B cell (primary cell): ENCODE measurements around the gene AEN. TPM values are rescaled to one million over a fixed set of nuclear protein-coding genes. Genes with fewer than 3 reads are reported as not detected.

Experiments
- ATAC-seq: fragments of 200-7000 bp; cut with Tn5 transposase; one replicate; pipeline ENCODE4 v1.10.0; 2021; ENCODE audit warnings: low read depth, mild to moderate bottlenecking, moderate number of reproducible peaks, moderate library complexity
- CTCF ChIA-PET: fragments of 350-600 bp; sonication (Branson Sonifier 250); formaldehyde crosslinking; loops from one replicate; lab custom pipeline; 2021; ENCODE audit warnings: antibody characterized with exemption, inconsistent platforms; lab: Charles Lee
- POLR2A ChIA-PET: fragments of 350-600 bp; sonication (Branson Sonifier 250); formaldehyde crosslinking; loops from one replicate; lab custom pipeline; 2021; ENCODE audit warnings: antibody characterized with exemption; lab: Charles Lee
- DNase-seq: peaks from one replicate; pipeline ENCODE4 v3.0.0; 2013
- H2AFZ ChIP-seq: 2 replicates; pipeline ENCODE4 v1.6.1; 2012; ENCODE audit warnings: mild to moderate bottlenecking, low read depth, low read length; ENCODE audit not compliant: insufficient read depth, poor library complexity, severe bottlenecking
- H3K27ac ChIP-seq, 2 donors: 1 replicate in 1 of 2; 2 replicates in 1 of 2; pipeline ENCODE4 v1.5.1; 2012 to 2013; ENCODE audit warnings: low read length in 2 of 2, mild to moderate bottlenecking in 2 of 2, moderate library complexity in 1 of 2
- H3K27me3 ChIP-seq, 4 experiments: fragments of 200-600 bp in 1 of 4; sonication (generic) in 1 of 4; replicated peaks in 1 of 4; 1 replicate in 2 of 4; 2 replicates in 2 of 4; pipeline versions ENCODE4 v1.6.1 to v1.7.0; 2013 to 2016; ENCODE audit warnings: low read length in 3 of 4, mild to moderate bottlenecking in 2 of 4, mixed read lengths in 1 of 4, moderate library complexity in 1 of 4; ENCODE audit not compliant: insufficient read depth in 4 of 4, control insufficient read depth in 3 of 4; ENCODE audit errors: control extremely low read depth in 1 of 4
- H3K36me3 ChIP-seq, 2 experiments: replicated peaks in 1 of 2; 1 replicate in 1 of 2; 2 replicates in 1 of 2; pipeline versions ENCODE4 v1.6.1 to v1.7.1; 2013; ENCODE audit warnings: low read length in 1 of 2; ENCODE audit not compliant: insufficient read depth in 2 of 2, control insufficient read depth in 1 of 2; ENCODE audit errors: control extremely low read depth in 1 of 2, extremely low read depth in 1 of 2
- H3K4me1 ChIP-seq, 2 donors: fragments of 200-600 bp in 1 of 2; sonication (generic) in 1 of 2; 1 replicate in 1 of 2; 2 replicates in 1 of 2; pipeline versions ENCODE4 v1.5.1 to v1.6.1; 2013 to 2017; ENCODE audit warnings: low read length in 2 of 2; ENCODE audit not compliant: control insufficient read depth in 2 of 2, insufficient read depth in 2 of 2
- H3K4me2 ChIP-seq: replicated peaks from 2 replicates; pipeline ENCODE3; 2012; ENCODE audit warnings: mild to moderate bottlenecking, low read depth, low read length; ENCODE audit not compliant: poor library complexity, severe bottlenecking
- H3K4me3 ChIP-seq, 5 experiments: fragments of 200-600 bp in 1 of 5; sonication (generic) in 1 of 5; 1 replicate in 3 of 5; 2 replicates in 2 of 5; pipeline versions ENCODE4 v1.5.1 to v1.7.0; 2011 to 2016; ENCODE audit warnings: low read length in 4 of 5, mild to moderate bottlenecking in 4 of 5, low read depth in 2 of 5, control low read depth in 1 of 5, moderate library complexity in 1 of 5; ENCODE audit not compliant: insufficient read depth in 1 of 5; ENCODE audit errors: control extremely low read depth in 1 of 5, extremely low read depth in 1 of 5
- H3K79me2 ChIP-seq: fragments of 200-600 bp; sonication (generic); one replicate; pipeline ENCODE4 v1.6.0; 2016; ENCODE audit warnings: low read length; ENCODE audit not compliant: control insufficient read depth, insufficient read depth
- H3K9ac ChIP-seq: fragments of 200-600 bp; sonication (generic); 2 replicates; pipeline ENCODE4 v1.6.1; 2017; ENCODE audit warnings: mild to moderate bottlenecking, low read length, moderate library complexity
- H3K9me3 ChIP-seq, 3 donors: one replicate each; pipeline versions ENCODE4 v1.6.1 to v1.7.1; 2013; ENCODE audit warnings: low read length in 2 of 3; ENCODE audit not compliant: control insufficient read depth in 2 of 3, insufficient read depth in 1 of 3; ENCODE audit errors: control extremely low read depth in 1 of 3
- H4K20me1 ChIP-seq: 2 replicates; pipeline ENCODE4 v1.6.0; 2012; ENCODE audit warnings: mild to moderate bottlenecking, low read length; ENCODE audit not compliant: insufficient read depth, control insufficient read depth, poor library complexity, severe bottlenecking
- H3K27ac Mint-ChIP-seq: one replicate; pipeline ENCODE4 v1.8.0; 2021; ENCODE audit warnings: mixed read lengths
- H3K27me3 Mint-ChIP-seq: one replicate; pipeline ENCODE4 v1.8.0; 2021; ENCODE audit warnings: mixed read lengths
- H3K4me1 Mint-ChIP-seq: one replicate; pipeline ENCODE4 v1.8.0; 2021; ENCODE audit warnings: mixed read lengths
- H3K4me3 Mint-ChIP-seq: one replicate; pipeline ENCODE4 v1.8.0; 2021; ENCODE audit warnings: mixed read lengths
- H3K9me3 Mint-ChIP-seq: one replicate; pipeline ENCODE4 v1.8.0; 2022; ENCODE audit warnings: mixed read lengths; ENCODE audit not compliant: insufficient read depth
- CTCF ChIP-seq: fragments of 200-600 bp; IDR thresholded peaks from one replicate; pipeline ENCODE4 v1.8.0; 2022; ENCODE audit warnings: antibody characterized with exemption, mild to moderate bottlenecking
- EZH2 ChIP-seq: IDR thresholded peaks from 2 replicates; pipeline ENCODE4 v1.6.1; 2012; ENCODE audit warnings: borderline replicate concordance, low read depth, mild to moderate bottlenecking, moderate library complexity, low read length; ENCODE audit not compliant: insufficient read depth, poor library complexity, severe bottlenecking
- WGBS: methylation state at CpG from one replicate; pipeline ENCODE4 v1.1.5; 2013; ENCODE audit warnings: missing lambda C conversion rate; ENCODE audit not compliant: insufficient coverage; 5-methylcytosine and 5-hydroxymethylcytosine counted together
- intact Hi-C: fragments of 100-400 bp; cut with micrococcal nuclease; formaldehyde crosslinking; loops from one replicate; pipeline ENCODE4 v1.10.0; 2022
- polyA plus RNA-seq: library from polyadenylated mRNA; depleted of rRNA; stranded (reverse); fragments of >200 nt; gene quantifications from 2 replicates; pipeline ENCODE4 v1.2.3, GENCODE V29; 2012
- total RNA-seq, 2 donors: library from RNA; stranded (reverse); fragments of 120-200 nt in 1 of 2; gene quantifications; 1 replicate in 1 of 2; 2 replicates in 1 of 2; pipeline versions ENCODE4 v1.2.3 to v1.2.4, GENCODE V29; 2013 to 2022

Gene AEN
- total and polyA plus RNA-seq, 2 donors (not counting 1 experiment from before 2014, with no cell fraction given), result 18.5 to 42.9 TPM

GRCh38 chr15:88657326-88658069 is 36.4 kb downstream of the AEN start:
- H3K27me3 Mint-ChIP-seq, result no peaks in the 10 kb centered on the region
- peaks cover 0 to 21% of the 10 kb centered on the region in 2 experiments for H3K36me3 ChIP-seq
- H3K79me2 ChIP-seq, result peaks cover 4% of the 10 kb centered on the region
- no peaks in the 10 kb centered on the region for H4K20me1 ChIP-seq
- H3K9ac ChIP-seq, result no peak overlapping the region
- no peaks in the 10 kb centered on the region for H3K9me3 Mint-ChIP-seq
- peaks cover 58 to 69% of the 10 kb centered on the region in 2 donors for H3K4me1 ChIP-seq
- intact Hi-C loops, result loop anchor here (1.0 kb wide), 1 partner anchor 30 kb away; no protein-coding TSS in a partner anchor
- peak overlapping the region; percentile 47 for H3K4me2 ChIP-seq
- TF ChIP-seq CTCF (no peak), EZH2 (no peak)
- H3K4me1 Mint-ChIP-seq, result peaks cover 69% of the 10 kb centered on the region
- ChIA-PET CTCF (interaction anchor here (1.0 to 8.8 kb wide), 8 partner anchors 10 to 177 kb away, joined by 3 to 120 read pairs (median 13); partner anchors contain the start of gene AEN), POLR2A (interaction anchor here (0.9 to 1.5 kb wide), 7 partner anchors 10 to 33 kb away, joined by 3 to 10 read pairs (median 5); no protein-coding TSS in a partner anchor)
- no peak overlapping the region for H2AFZ ChIP-seq
- H3K27ac Mint-ChIP-seq, result peak overlapping the region; percentile 98
- DNase-seq, result peak; percentile 47
- no peak overlapping the region for H3K4me3 ChIP-seq
- H3K27me3 ChIP-seq, result no peaks in the 10 kb centered on the region
- WGBS, result 53% methylated on average over 12 of the region's 13 CpGs
- peaks cover 0 to 16% (median 0%) of the 10 kb centered on the region in 3 donors for H3K9me3 ChIP-seq
- no peak for ATAC-seq
- peak overlapping the region; percentile 80 to 85 for H3K27ac ChIP-seq
- peak overlapping the region; percentile 82 for H3K4me3 Mint-ChIP-seq
